ENCODE data around the gene WT1. TPM values are rescaled to one million over a fixed set of nuclear protein-coding genes. Genes with fewer than 3 reads are reported as not detected.

Gene WT1
- total RNA-seq, 4 donors from 2014 or later = not detected

GRCh38 chr11:32427616-32427934 lies 7.8 kb downstream of the WT1 start:
- Histone ChIP-seq H3K4me1 (no peaks in the 10 kb centered on the region), H3K4me3 (no peak overlapping the region), H3K27me3 (peaks cover 28 to 72% (median 66%) of the 10 kb centered on the region in 3 donors), H3K9me3 (no peaks in the 10 kb centered on the region), H3K27ac (no peak overlapping the region), H3K36me3 (no peaks in the 10 kb centered on the region)
- TF ChIP-seq POLR2A (IDR thresholded peaks at IDR 0.05) = no peak
- TF ChIP-seq, protein P1, sequence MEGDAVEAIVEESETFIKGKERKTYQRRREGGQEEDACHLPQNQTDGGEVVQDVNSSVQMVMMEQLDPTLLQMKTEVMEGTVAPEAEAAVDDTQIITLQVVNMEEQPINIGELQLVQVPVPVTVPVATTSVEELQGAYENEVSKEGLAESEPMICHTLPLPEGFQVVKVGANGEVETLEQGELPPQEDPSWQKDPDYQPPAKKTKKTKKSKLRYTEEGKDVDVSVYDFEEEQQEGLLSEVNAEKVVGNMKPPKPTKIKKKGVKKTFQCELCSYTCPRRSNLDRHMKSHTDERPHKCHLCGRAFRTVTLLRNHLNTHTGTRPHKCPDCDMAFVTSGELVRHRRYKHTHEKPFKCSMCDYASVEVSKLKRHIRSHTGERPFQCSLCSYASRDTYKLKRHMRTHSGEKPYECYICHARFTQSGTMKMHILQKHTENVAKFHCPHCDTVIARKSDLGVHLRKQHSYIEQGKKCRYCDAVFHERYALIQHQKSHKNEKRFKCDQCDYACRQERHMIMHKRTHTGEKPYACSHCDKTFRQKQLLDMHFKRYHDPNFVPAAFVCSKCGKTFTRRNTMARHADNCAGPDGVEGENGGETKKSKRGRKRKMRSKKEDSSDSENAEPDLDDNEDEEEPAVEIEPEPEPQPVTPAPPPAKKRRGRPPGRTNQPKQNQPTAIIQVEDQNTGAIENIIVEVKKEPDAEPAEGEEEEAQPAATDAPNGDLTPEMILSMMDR (IDR thresholded peaks at IDR 0.05 in 4 of 5, conservative IDR thresholded peaks at IDR 0.05 in 1 of 5) = no peak
- intact Hi-C loops (cut with DNase I; ENCODE audit: low total_unique reads) (no loop called here), in situ Hi-C loops (cut with MboI; ENCODE audit: low sequenced_read_pairs in 4 of 4) (no loop called here)
- ATAC-seq (no peak), DNase-seq (no peak)

- Histone ChIP-seq H3K4me1 (no peaks in the 10 kb centered on the region), H3K4me3 (no peak overlapping the region), H3K9me3 (no peaks in the 10 kb centered on the region), H3K27ac (no peak overlapping the region), H3K36me3 (no peaks in the 10 kb centered on the region), H3K27me3 (peaks cover 32 to 66% (median 61%) of the 10 kb centered on the region in 3 donors)
- intact Hi-C loops (cut with DNase I; ENCODE audit: low total_unique reads) = no loop called here
- no peak for TF ChIP-seq POLR2A (IDR thresholded peaks at IDR 0.05)
- TF ChIP-seq, protein P1 (IDR thresholded peaks at IDR 0.05 in 4 of 5, conservative IDR thresholded peaks at IDR 0.05 in 1 of 5) = no peak
- no peak for ATAC-seq
- no peak for DNase-seq
- in situ Hi-C loops (cut with MboI; ENCODE audit: low sequenced_read_pairs in 4 of 4) = no loop called here
These were observed 8.3 kb downstream of the WT1 start for GRCh38 chr11:32426819-32427615.

GRCh38 chr11:32426192-32426591 lies 9.1 kb downstream of the WT1 start:
- no peaks in the 10 kb centered on the region for H3K36me3 ChIP-seq
- H3K4me3 ChIP-seq = no peak overlapping the region
- ATAC-seq (no peak), DNase-seq (no peak)
- H3K9me3 ChIP-seq = no peaks in the 10 kb centered on the region
- H3K4me1 ChIP-seq = no peaks in the 10 kb centered on the region
- H3K27me3 ChIP-seq = peaks cover 29 to 58% (median 54%) of the 10 kb centered on the region in 3 donors
- intact Hi-C loops (cut with DNase I; ENCODE audit: low total_unique reads) = no loop called here
- in situ Hi-C loops (cut with MboI; ENCODE audit: low sequenced_read_pairs in 4 of 4) = no loop called here
- no peak for TF ChIP-seq POLR2A (IDR thresholded peaks at IDR 0.05)
- TF ChIP-seq, protein P1 (IDR thresholded peaks at IDR 0.05 in 4 of 5, conservative IDR thresholded peaks at IDR 0.05 in 1 of 5) = no peak
- no peak overlapping the region for H3K27ac ChIP-seq

DNA sequence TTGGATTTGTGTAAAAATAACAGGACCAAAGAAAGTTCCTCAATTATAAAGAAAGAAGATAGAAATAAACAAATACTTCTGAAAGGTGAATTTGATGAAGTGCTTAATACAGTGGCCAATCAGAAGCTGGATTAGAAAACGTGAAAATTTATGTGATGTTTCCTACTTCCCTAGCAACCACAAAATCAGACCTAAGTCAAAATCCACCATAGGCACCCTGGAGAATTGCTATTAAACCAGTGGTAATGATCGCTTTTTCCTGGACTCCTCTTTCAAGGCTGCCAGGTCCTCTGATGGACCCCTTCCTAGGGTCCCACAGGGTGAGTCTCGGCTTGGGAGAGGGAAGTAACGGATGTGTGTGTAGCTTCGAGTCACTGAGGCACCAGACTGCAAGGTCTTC lies 9.6 kb downstream of the WT1 start:
- peaks cover 28 to 54% (median 50%) of the 10 kb centered on the region in 3 donors for H3K27me3 ChIP-seq
- intact Hi-C loops (cut with DNase I; ENCODE audit: low total_unique reads) (no loop called here), in situ Hi-C loops (cut with MboI; ENCODE audit: low sequenced_read_pairs in 4 of 4) (no loop called here)
- no peaks in the 10 kb centered on the region for H3K36me3 ChIP-seq
- ATAC-seq (no peak), DNase-seq (no peak)
- no peaks in the 10 kb centered on the region for H3K4me1 ChIP-seq
- H3K9me3 ChIP-seq = no peaks in the 10 kb centered on the region
- TF ChIP-seq, protein P1 (IDR thresholded peaks at IDR 0.05 in 4 of 5, conservative IDR thresholded peaks at IDR 0.05 in 1 of 5) = no peak
- TF ChIP-seq POLR2A (IDR thresholded peaks at IDR 0.05) = no peak
- H3K27ac ChIP-seq = no peak overlapping the region
- no peak overlapping the region for H3K4me3 ChIP-seq

All from gastrocnemius medialis (tissue), 4 donors.